Uterus (tissue), 4 donors: ENCODE results near the gene PDE1C. TPM values are rescaled to one million over a fixed set of nuclear protein-coding genes. Genes with fewer than 3 reads are reported as not detected.

Source experiments
- DNase-seq, 2 donors: peaks; one replicate each; pipeline ENCODE4 v3.0.0-alpha.2; 2019 to 2020
- H3K27ac ChIP-seq, 2 donors: fragments of 200-600 bp; sonication (generic); 1 replicate in 1 of 2; 2 replicates in 1 of 2; pipeline ENCODE4 v1.5.1; 2016 to 2018
- H3K27me3 ChIP-seq, 2 donors: fragments of 200-600 bp; sonication (generic); one replicate each; pipeline ENCODE4 v1.5.1; 2018 to 2019; ENCODE audit warnings: control low read depth in 1 of 2
- H3K36me3 ChIP-seq, 2 donors: fragments of 200-600 bp; sonication (generic); one replicate each; pipeline ENCODE4 v1.5.1; 2019; ENCODE audit warnings: control low read depth in 1 of 2
- H3K4me1 ChIP-seq, 2 donors: fragments of 200-600 bp; sonication (generic); one replicate each; pipeline ENCODE4 v1.5.1; 2018 to 2019; ENCODE audit warnings: control low read depth in 1 of 2
- H3K4me3 ChIP-seq, 2 donors: fragments of 200-600 bp; sonication (generic); 1 replicate in 1 of 2; 2 replicates in 1 of 2; pipeline ENCODE4 v1.5.1; 2018 to 2019; ENCODE audit warnings: mild to moderate bottlenecking in 1 of 2
- H3K9me3 ChIP-seq, 2 donors: fragments of 200-600 bp; sonication (generic); one replicate each; pipeline ENCODE4 v1.5.1; 2019; ENCODE audit warnings: control low read depth in 1 of 2
- CTCF ChIP-seq, 4 experiments: fragments of 200-600 bp in 2 of 4; fragments of 450-650 bp in 2 of 4; sonication (generic) in 2 of 4; IDR thresholded peaks; one replicate each; pipeline ENCODE4 v1.5.1; 2016 to 2019; ENCODE audit warnings: antibody characterized with exemption in 4 of 4, mild to moderate bottlenecking in 2 of 4, moderate library complexity in 1 of 4
- POLR2A ChIP-seq, 2 donors: fragments of 450-650 bp; IDR thresholded peaks; one replicate each; pipeline ENCODE4 v1.6.1; 2016; ENCODE audit warnings: antibody characterized with exemption in 2 of 2, mild to moderate bottlenecking in 1 of 2, moderate library complexity in 1 of 2
- intact Hi-C: fragments of 100-400 bp; cut with DNase I; formaldehyde crosslinking; loops from one replicate; pipeline ENCODE4 v1.15.1; 2023; ENCODE audit warnings: low total_unique reads
- total RNA-seq, 4 donors: library from RNA; depleted of rRNA in 3 of 4; stranded (reverse); fragments of >200 nt in 3 of 4; gene quantifications; one replicate each; pipeline versions ENCODE4 v1.1.0 to v1.2.4, GENCODE V29; 2014 to 2023
- donor health status: DM: yes; HTN: yes; CAD: no.

The PDE1C gene
- total RNA-seq, 4 donors from 2014 or later, result 5.9 to 26.4 (median 13.7) TPM

GRCh38 chr7:32043688-32044087 lies 26.5 kb downstream of the PDE1C start:
- Histone ChIP-seq H3K4me3 (no peak overlapping the region), H3K36me3 (no peaks in the 10 kb centered on the region), H3K27me3 (no peaks in the 10 kb centered on the region), H3K9me3 (no peaks in the 10 kb centered on the region), H3K4me1 (no peaks in the 10 kb centered on the region), H3K27ac (no peak overlapping the region)
- no peak for DNase-seq
- intact Hi-C loops, result no loop called here
- no peak for TF ChIP-seq CTCF (IDR thresholded peaks at IDR 0.05)

GRCh38 chr7:32042900-32043299 lies 27.3 kb downstream of the PDE1C start:
- intact Hi-C loops, result no loop called here
- H3K4me3 ChIP-seq, result no peak overlapping the region
- H3K36me3 ChIP-seq, result no peaks in the 10 kb centered on the region
- H3K27me3 ChIP-seq, result no peaks in the 10 kb centered on the region
- no peak for TF ChIP-seq POLR2A (IDR thresholded peaks at IDR 0.05)
- DNase-seq, result no peak
- no peak overlapping the region for H3K27ac ChIP-seq
- H3K4me1 ChIP-seq, result no peaks in the 10 kb centered on the region
- no peaks in the 10 kb centered on the region for H3K9me3 ChIP-seq

GRCh38 chr7:32039000-32039756 lies 31.0 kb downstream of the PDE1C start:
- no peak overlapping the region for H3K4me3 ChIP-seq
- H3K36me3 ChIP-seq, result no peaks in the 10 kb centered on the region
- no peaks in the 10 kb centered on the region for H3K4me1 ChIP-seq
- no peaks in the 10 kb centered on the region for H3K27me3 ChIP-seq
- intact Hi-C loops, result no loop called here
- DNase-seq, result no peak
- no peak for TF ChIP-seq POLR2A (IDR thresholded peaks at IDR 0.05)
- TF ChIP-seq CTCF (IDR thresholded peaks at IDR 0.05), result no peak
- no peak overlapping the region for H3K27ac ChIP-seq
- no peaks in the 10 kb centered on the region for H3K9me3 ChIP-seq

- Histone ChIP-seq H3K27ac (no peak overlapping the region), H3K27me3 (no peaks in the 10 kb centered on the region), H3K4me3 (no peak overlapping the region), H3K36me3 (no peaks in the 10 kb centered on the region), H3K4me1 (no peaks in the 10 kb centered on the region), H3K9me3 (no peaks in the 10 kb centered on the region)
- intact Hi-C loops, result no loop called here
- no peak for DNase-seq
- TF ChIP-seq POLR2A (IDR thresholded peaks at IDR 0.05), result no peak
- no peak for TF ChIP-seq CTCF (IDR thresholded peaks at IDR 0.05)
Observed at GRCh38 chr7:32037650-32038198, 32.5 kb downstream of the PDE1C start.

GRCh38 chr7:32036557-32036956 lies 33.6 kb downstream of the PDE1C start:
- no peak overlapping the region for H3K4me3 ChIP-seq
- intact Hi-C loops, result no loop called here

More at GRCh38 chr7:32036557-32036956, 33.6 kb downstream of the PDE1C start:
- Histone ChIP-seq H3K27me3 (no peaks in the 10 kb centered on the region), H3K4me1 (no peaks in the 10 kb centered on the region), H3K27ac (no peak overlapping the region), H3K9me3 (no peaks in the 10 kb centered on the region), H3K36me3 (no peaks in the 10 kb centered on the region)
- TF ChIP-seq POLR2A (IDR thresholded peaks at IDR 0.05) (no peak), CTCF (IDR thresholded peaks at IDR 0.05) (no peak)
- no peak for DNase-seq
